Measurements from ENCODE around the gene IL27RA.

- TF ChIP-seq CTCF (conservative IDR thresholded peaks at IDR 0.05; ENCODE audit: low read length): no peak
- TF ChIP-seq EZH2phosphoT487 (IDR thresholded peaks at IDR 0.05; ENCODE audit: borderline replicate concordance): no peak
Observed at GRCh38 chr19:14006766-14007562, 24.6 kb upstream of the IL27RA start.
